A673 (cell line): Measurements from ENCODE around the gene ACY1. TPM values are rescaled to one million over a fixed set of nuclear protein-coding genes. Genes with fewer than 3 reads are reported as not detected.

ENCODE experiments used
- BruUV-seq: library from RNA; stranded (reverse); fragments of 400-500 nt; replicated peaks from 2 replicates; lab custom pipeline; 2021; lab: Mats Ljungman, UMichigan
- CTCF ChIA-PET: fragments of 300-600 bp; sonication (Branson Sonifier 250); formaldehyde crosslinking; loops from one replicate; lab custom pipeline; 2022; ENCODE audit warnings: antibody characterized with exemption; lab: Charles Lee
- POLR2A ChIA-PET: fragments of 300-600 bp; sonication (Branson Sonifier 250); formaldehyde crosslinking; loops from one replicate; lab custom pipeline; 2022; ENCODE audit warnings: antibody characterized with exemption; ENCODE audit not compliant: low non-redundant PET; lab: Charles Lee
- DNase-seq: peaks from one replicate; pipeline ENCODE4 v3.0.0-alpha.2; 2015; ENCODE audit warnings: low spot score
- H3K27ac ChIP-seq: fragments of 200-600 bp; sonication (generic); 2 replicates; pipeline ENCODE4 v1.5.1; 2016; ENCODE audit warnings: mixed run types, low read depth, mild to moderate bottlenecking, mixed read lengths, antibody characterized with exemption, low read length; ENCODE audit not compliant: poor library complexity, severe bottlenecking
- H3K27me3 ChIP-seq: fragments of 200-600 bp; sonication (generic); replicated peaks from 2 replicates; pipeline ENCODE4 v1.6.1; 2017; ENCODE audit warnings: mixed run types, low read depth, mild to moderate bottlenecking, mixed read lengths, antibody characterized with exemption, low read length; ENCODE audit not compliant: insufficient read depth, poor library complexity
- H3K36me3 ChIP-seq: fragments of 200-600 bp; sonication (generic); 2 replicates; pipeline ENCODE4 v1.6.1; 2016; ENCODE audit warnings: mixed run types, mild to moderate bottlenecking, mixed read lengths, antibody characterized with exemption, low read length; ENCODE audit not compliant: insufficient read depth, poor library complexity, severe bottlenecking
- H3K4me1 ChIP-seq: fragments of 200-600 bp; sonication (generic); 2 replicates; pipeline ENCODE4 v1.6.1; 2017; ENCODE audit warnings: mixed run types, mild to moderate bottlenecking, mixed read lengths, antibody characterized with exemption, low read length; ENCODE audit not compliant: insufficient read depth, poor library complexity, severe bottlenecking
- H3K4me3 ChIP-seq: fragments of 200-600 bp; sonication (generic); 2 replicates; pipeline ENCODE4 v1.5.1; 2016; ENCODE audit warnings: low read depth, mixed run types, mild to moderate bottlenecking, mixed read lengths, low read length; ENCODE audit not compliant: poor library complexity, severe bottlenecking
- H3K9me3 ChIP-seq: fragments of 200-600 bp; sonication (generic); 2 replicates; pipeline ENCODE4 v1.6.1; 2016; ENCODE audit warnings: mixed run types, low read depth, mild to moderate bottlenecking, mixed read lengths, antibody characterized with exemption, low read length; ENCODE audit not compliant: poor library complexity, severe bottlenecking
- EZH2 ChIP-seq: fragments of 200-600 bp; sonication (generic); IDR thresholded peaks from 2 replicates; pipeline ENCODE4 v1.6.1; 2017; ENCODE audit warnings: borderline replicate concordance, low read depth, mild to moderate bottlenecking, mixed read lengths, antibody characterized with exemption, low read length; ENCODE audit not compliant: poor library complexity, severe bottlenecking
- intact Hi-C: fragments of 100-400 bp; cut with micrococcal nuclease; formaldehyde crosslinking; loops from one replicate; pipeline ENCODE4 v1.10.0; 2022; ENCODE audit not compliant: unreplicated experiment
- total RNA-seq: library from RNA; stranded (reverse); gene quantifications from 2 replicates; pipeline ENCODE4 v1.2.3, GENCODE V29; 2021
- TF ChIP-seq, protein P1 (sequence below): fragments of 300-800, 200-600 bp; sonication (generic); conservative IDR thresholded peaks from 2 replicates; pipeline ENCODE4 v1.5.1; 2017; ENCODE audit warnings: low read depth, mild to moderate bottlenecking, antibody characterized with exemption, low read length, moderate library complexity, mixed read lengths

The ACY1 gene
- total RNA-seq, 1 experiment from 2014 or later, result 6.4 TPM

DNA sequence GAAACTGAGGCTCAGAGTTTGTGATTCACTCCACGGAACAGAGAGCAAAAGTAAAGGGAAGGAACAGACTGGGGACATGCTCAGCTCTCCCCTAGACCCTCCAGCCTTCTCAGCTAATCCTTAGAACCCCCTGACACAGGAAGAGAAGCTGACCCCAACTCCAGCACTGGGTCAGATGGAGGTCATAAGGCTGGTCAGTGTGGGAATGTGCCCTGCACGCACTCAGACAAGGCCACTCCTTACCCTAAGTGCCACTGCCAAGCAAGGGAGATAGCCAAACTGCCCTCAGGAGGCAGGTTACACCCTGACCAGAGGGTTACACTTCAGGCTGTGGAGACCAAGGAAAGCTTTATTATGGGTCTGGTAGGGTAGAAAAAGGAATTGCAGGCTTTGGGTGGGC, 11.2 kb downstream of the ACY1 start:
- TF ChIP-seq EZH2, result no peak
- TF ChIP-seq, protein P1, sequence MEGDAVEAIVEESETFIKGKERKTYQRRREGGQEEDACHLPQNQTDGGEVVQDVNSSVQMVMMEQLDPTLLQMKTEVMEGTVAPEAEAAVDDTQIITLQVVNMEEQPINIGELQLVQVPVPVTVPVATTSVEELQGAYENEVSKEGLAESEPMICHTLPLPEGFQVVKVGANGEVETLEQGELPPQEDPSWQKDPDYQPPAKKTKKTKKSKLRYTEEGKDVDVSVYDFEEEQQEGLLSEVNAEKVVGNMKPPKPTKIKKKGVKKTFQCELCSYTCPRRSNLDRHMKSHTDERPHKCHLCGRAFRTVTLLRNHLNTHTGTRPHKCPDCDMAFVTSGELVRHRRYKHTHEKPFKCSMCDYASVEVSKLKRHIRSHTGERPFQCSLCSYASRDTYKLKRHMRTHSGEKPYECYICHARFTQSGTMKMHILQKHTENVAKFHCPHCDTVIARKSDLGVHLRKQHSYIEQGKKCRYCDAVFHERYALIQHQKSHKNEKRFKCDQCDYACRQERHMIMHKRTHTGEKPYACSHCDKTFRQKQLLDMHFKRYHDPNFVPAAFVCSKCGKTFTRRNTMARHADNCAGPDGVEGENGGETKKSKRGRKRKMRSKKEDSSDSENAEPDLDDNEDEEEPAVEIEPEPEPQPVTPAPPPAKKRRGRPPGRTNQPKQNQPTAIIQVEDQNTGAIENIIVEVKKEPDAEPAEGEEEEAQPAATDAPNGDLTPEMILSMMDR, result no peak
- no peak for DNase-seq
- H3K36me3 ChIP-seq, result peaks cover 32% of the 10 kb centered on the region
- intact Hi-C loops, result no loop called here
- BruUV-seq, result no TSS peak
- CTCF ChIA-PET, result no interaction called here
- peak overlapping the region; percentile 93 for H3K4me3 ChIP-seq
- POLR2A ChIA-PET, result no interaction called here
- H3K9me3 ChIP-seq, result no peaks in the 10 kb centered on the region
- peaks cover 8% of the 10 kb centered on the region for H3K4me1 ChIP-seq
- H3K27me3 ChIP-seq, result no peaks in the 10 kb centered on the region
- H3K27ac ChIP-seq, result peak overlapping the region; percentile 94

DNA sequence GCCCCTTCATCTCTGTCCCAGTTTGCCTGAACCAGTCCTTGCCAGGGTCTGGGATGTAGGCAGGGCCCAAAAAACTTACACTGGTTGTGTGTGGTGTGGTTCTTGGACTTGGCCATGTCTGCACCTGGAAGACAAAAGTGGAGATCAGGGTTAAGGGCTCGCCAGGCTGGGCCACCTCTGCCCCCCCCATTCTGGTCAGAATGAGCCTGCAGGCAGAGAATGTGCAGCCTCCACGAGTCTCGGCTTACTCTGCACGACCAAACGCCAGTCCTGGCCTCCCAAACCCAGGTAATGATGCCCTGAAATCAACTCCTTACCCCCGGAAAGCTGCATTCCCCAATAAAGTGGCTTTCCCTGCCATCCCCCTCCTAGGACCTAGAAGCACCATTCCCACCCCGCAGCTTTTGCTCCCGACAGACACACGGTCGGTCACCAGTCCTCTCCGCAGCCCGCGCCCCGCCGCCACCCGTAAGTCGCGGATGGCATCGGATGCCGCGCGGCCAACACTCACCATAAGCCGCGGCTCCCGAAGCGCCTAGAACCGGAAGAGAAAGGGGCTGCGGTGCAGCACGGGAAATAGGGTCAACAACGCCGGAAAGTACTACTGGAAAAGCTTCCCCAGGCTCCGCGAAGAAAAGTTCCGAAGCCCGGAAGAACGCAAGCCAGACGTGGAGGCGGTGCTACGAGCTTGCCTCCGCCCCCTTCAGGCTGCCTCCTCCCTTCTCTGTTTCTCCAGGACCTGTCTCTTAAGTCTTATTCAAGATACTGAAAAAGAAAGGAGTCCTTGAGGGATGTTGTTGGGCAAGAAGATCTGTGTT, 12.2 kb downstream of the ACY1 start, which contains the start of gene RPL29:
RPL29 (minus strand) TSS at position 550 of the 818 bp plus-strand sequence; CDS start at position 116, 434 bp downstream.
- CTCF ChIA-PET, result interaction anchor here (0.7 kb wide), 1 partner anchor 46 kb away, joined by 3 read pairs; no protein-coding TSS in a partner anchor
- H3K9me3 ChIP-seq, result no peaks in the 10 kb centered on the region
- peaks cover 32% of the 10 kb centered on the region for H3K36me3 ChIP-seq
- no peaks in the 10 kb centered on the region for H3K27me3 ChIP-seq
- POLR2A ChIA-PET, result interaction anchor here (0.6 to 0.7 kb wide), 2 partner anchors 323 to 453 kb away, joined by 3 to 4 read pairs; no protein-coding TSS in a partner anchor
- intact Hi-C loops, result no loop called here
- peak within 1 kb of the TSS; percentile 94 for H3K27ac ChIP-seq
- BruUV-seq, result TSS peak; percentile 64
- H3K4me1 ChIP-seq, result peaks cover 8% of the 10 kb centered on the region
- H3K4me3 ChIP-seq, result peak within 1 kb of the TSS; percentile 93
- peak; percentile 90 for DNase-seq
- TF ChIP-seq EZH2, result no peak
- TF ChIP-seq, protein P1, result no peak

DNA sequence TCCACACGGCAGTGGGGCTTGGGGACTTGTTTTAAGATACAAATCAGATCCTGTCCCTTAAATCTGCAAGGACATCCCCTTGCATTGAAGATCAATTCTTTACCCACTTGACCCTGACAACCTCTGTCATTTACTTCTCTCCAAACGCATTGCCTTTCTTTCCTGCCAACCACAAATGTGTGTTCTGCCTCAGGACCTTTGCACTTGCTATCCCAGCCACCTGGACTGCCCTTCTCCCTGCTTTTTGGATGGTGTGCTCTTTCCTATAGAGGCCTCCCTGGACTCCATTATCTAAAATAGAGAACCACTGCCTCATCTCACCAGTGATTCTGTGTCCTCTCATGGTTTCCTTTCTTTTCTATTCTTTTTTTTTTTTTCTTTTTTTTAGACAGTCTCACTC, 13.8 kb downstream of the ACY1 start:
- ChIA-PET CTCF (no interaction called here), POLR2A (no interaction called here)
- Histone ChIP-seq H3K27ac (no peak overlapping the region), H3K4me1 (peaks cover 8% of the 10 kb centered on the region), H3K36me3 (peaks cover 27% of the 10 kb centered on the region), H3K27me3 (no peaks in the 10 kb centered on the region), H3K4me3 (no peak overlapping the region), H3K9me3 (no peaks in the 10 kb centered on the region)
- DNase-seq, result no peak
- intact Hi-C loops, result no loop called here
- TF ChIP-seq EZH2, result no peak
- TF ChIP-seq, protein P1, result no peak
- BruUV-seq, result no TSS peak
